ENCODE results near the gene TDRD10.

The TDRD10 gene

GRCh38 chr1:154575951-154576566, 74.0 kb downstream of the TDRD10 start:
- DNase-seq (ENCODE audit: low read depth in 2 of 2, low spot score in 1 of 2): no peak

DNA sequence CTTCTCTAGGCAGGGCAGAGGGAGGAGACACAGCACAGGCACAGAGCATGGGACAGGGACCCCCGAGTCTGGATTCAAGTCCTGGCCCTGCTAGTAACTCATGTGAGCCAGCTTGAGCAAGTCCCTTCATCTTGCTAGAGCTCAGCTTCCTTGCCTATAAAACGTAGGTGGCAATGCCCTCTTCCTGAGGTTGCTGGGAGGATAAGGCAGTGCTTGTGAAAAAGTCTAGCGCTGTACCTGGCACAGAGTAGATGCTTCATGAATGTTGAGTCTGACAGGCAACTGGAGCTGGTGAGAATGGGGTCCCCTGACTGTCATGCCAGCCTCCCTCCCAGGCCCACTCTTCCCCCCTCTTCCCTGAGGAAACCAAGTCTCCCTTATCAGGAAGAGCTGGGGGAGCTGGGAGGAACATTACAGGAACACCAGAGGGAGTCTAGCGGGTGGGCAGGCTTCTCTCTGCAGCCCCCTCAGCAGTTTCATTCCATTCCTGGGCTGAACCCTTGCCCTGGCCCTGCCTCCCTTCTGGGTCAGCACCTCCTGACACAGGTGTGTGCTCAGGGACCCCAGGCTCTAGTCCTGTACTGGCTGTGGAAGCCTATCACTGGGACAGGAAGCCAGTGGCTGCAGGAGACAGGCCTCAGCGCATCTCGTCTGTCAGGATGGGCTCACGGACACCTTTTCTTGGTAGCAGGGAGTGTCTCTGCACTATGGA, 75.5 kb downstream of the TDRD10 start:
- DNase-seq (ENCODE audit: low read depth in 2 of 2, low spot score in 1 of 2): no peak

DNA sequence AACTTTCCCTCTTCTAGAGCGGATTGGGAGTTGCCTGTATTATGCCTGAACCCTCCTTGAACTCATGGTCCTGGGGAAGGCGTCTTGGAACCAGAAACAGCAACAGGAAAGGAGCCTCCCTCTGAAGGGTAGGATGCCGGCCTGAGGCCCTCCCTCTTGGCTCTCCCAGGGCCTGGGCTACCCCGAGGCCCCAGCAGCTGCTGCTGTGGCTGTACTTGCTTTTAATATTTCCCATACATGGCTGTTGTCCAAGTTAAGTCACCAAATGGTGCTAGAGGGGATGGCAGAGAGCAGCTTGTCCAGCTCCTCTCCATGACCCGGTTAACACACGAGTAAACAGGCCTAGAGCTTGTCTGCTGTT, 76.0 kb downstream of the TDRD10 start:
- DNase-seq (ENCODE audit: low read depth in 2 of 2, low spot score in 1 of 2): no peak

DNA sequence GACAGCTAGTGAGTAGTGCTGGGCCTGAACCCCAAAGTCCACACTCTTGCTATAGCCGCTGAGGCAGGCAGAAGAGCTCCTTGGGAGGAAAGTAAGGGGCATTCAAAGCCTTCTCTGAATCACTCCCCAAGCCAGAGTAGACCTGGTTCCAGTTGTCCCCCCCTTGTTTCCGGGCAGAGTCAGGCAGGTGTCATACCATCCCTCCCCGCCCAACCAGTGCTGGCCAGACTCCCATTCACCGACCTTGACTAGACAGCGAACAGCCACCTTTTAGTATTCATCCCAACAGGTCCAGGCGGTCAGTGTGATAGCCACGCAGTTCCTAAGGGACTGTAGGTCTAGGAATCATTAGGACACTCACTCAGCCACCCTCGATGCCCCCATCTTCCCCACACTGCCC, 77.4 kb downstream of the TDRD10 start:
- DNase-seq (ENCODE audit: low read depth in 2 of 2, low spot score in 1 of 2): no peak

DNA sequence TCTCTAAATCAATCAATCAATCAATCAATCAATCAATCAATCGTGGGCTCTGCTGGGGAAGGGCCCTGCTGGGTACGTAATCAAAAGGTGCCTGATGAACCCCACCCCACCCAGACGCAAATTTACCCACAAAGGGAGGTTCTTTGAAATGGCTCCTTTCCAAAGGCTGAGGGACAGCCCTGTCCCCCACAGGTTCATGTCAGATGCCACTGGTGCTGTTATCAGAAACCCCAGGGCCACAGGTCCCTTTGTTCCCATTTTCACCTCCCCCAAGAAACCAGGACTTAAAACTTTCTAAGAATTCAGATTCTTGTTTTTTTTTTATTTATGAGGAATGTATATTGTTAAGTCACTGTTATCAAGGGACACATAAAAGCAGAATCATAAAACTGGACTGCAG, 79.7 kb downstream of the TDRD10 start:
- DNase-seq (ENCODE audit: low read depth in 2 of 2, low spot score in 1 of 2): no peak

- no peak for DNase-seq (ENCODE audit: low read depth in 2 of 2, low spot score in 1 of 2)
Observed at GRCh38 chr1:154582885-154583284, 80.9 kb downstream of the TDRD10 start.

- DNase-seq (ENCODE audit: low read depth in 2 of 2, low spot score in 1 of 2): no peak
Observed at GRCh38 chr1:154583773-154584172, 81.8 kb downstream of the TDRD10 start.

DNA sequence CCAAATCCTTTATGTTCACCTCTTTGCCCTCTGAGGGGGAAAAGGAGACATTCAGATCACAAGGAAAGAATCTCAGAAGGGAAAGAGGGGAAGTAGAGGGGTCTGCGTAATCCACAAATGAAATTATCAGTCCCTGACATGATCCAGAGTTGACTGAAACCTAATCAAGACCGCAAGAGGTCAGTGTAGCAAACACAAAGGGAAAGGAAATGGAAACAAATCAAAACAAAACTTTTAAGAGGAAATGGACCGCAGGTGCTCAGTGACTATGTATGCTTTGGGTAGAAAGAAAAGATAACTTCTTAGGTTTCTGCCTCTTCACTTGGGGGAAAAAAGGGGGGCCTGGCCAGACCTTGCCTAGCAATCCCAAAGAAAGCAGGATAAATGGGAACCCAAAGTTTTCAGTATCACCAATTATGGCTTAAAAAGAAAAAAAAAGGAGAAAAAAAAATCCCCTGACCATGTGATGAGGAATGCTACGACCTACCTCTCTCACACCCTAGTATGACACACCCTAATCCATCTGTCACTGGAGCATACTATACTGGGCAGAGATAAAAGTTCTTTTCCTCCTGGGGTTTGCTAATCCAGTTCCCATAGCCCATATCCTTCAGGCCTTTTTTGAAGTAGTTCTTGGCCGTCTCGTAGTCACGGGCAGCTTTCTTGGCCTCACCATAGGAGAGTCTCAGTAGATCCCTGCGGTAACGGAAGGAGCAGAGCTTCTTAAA, 82.4 kb downstream of the TDRD10 start:
- no peak for DNase-seq (ENCODE audit: low read depth in 2 of 2, low spot score in 1 of 2)

- no peak for DNase-seq (ENCODE audit: low read depth in 2 of 2, low spot score in 1 of 2)
Observed at GRCh38 chr1:154586231-154586630, 84.2 kb downstream of the TDRD10 start.

GRCh38 chr1:154586641-154587040, 84.6 kb downstream of the TDRD10 start:
- DNase-seq (ENCODE audit: low read depth in 2 of 2, low spot score in 1 of 2): no peak

DNA sequence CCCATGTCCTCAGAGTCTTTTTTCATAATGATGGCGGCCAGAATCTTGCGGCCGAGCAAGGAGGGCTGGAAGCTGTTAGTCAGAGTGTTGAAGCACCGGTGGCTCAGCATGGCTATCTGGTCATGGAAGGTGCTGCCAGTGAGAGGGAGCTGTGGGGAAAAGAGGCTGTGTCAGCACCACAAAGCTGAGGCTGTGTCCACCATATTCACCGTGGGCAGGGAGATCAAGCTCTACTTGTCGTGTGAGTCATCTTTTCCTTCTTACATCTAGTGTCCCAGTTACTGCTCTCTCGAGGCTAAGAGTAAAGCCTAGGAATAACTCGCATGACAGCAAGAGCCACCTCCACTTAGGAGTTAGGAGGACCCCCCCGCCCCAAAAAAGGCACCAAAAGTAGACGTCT, 87.8 kb downstream of the TDRD10 start:
- DNase-seq (ENCODE audit: low read depth in 2 of 2, low spot score in 1 of 2): no peak

DNA sequence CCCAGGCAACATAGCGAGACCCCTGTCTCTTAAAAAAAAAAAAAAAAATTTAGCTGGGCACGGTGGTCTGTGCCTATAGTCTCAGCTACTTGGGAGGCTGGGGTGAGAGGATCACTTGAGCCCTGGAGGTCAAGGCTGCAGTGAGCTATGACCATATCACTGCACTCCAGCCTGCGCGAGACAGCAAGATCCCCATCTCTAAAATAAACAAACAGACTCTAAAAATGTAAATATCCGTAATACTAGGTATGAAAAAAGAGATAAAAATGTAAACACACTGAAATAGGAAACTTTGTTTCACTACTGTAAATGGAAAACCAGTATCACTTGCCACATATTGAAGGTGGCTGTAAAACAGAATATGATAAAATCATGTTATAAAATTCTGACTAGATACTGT, 88.7 kb downstream of the TDRD10 start:
- no peak for DNase-seq (ENCODE audit: low read depth in 2 of 2, low spot score in 1 of 2)

- no peak for DNase-seq (ENCODE audit: low read depth in 2 of 2, low spot score in 1 of 2)
Observed at GRCh38 chr1:154591206-154591605, 89.2 kb downstream of the TDRD10 start.

- no peak for DNase-seq (ENCODE audit: low read depth in 2 of 2, low spot score in 1 of 2)
Observed at GRCh38 chr1:154593390-154593789, 91.4 kb downstream of the TDRD10 start.

- DNase-seq (ENCODE audit: low read depth in 2 of 2, low spot score in 1 of 2): no peak
Observed at GRCh38 chr1:154594811-154595210, 92.8 kb downstream of the TDRD10 start.

- no peak for DNase-seq (ENCODE audit: low read depth in 2 of 2, low spot score in 1 of 2)
Observed at GRCh38 chr1:154595621-154596020, 93.6 kb downstream of the TDRD10 start.

All from stimulated activated CD8-positive, alpha-beta memory T cell treated with anti-CD3 and anti-CD28 coated beads, Interleukin-4, amount 100 ng/mL, for 4 hours (primary cell).